ENCODE data around the gene TMTC2.

DNA sequence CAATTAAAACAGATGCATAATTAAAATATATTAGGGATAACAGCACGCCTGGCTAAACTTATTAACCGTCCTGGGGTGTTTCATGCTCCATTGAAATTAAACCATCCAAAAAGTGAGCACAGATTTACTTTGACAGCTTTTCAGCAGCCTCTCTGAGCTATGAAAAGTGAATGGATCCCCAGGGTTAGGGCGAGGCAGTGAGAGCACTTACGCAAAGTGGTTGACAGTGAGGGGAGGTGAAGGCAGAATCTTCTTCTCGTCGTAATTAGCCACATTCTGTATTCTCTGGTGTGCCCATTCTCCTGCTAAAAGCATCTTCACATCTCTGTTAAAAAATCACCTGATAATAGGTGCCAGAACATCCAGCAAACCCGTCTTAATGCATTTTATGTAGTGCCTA is 1.9 kb downstream of the TMTC2 start:
- TF ChIP-seq, protein P1, sequence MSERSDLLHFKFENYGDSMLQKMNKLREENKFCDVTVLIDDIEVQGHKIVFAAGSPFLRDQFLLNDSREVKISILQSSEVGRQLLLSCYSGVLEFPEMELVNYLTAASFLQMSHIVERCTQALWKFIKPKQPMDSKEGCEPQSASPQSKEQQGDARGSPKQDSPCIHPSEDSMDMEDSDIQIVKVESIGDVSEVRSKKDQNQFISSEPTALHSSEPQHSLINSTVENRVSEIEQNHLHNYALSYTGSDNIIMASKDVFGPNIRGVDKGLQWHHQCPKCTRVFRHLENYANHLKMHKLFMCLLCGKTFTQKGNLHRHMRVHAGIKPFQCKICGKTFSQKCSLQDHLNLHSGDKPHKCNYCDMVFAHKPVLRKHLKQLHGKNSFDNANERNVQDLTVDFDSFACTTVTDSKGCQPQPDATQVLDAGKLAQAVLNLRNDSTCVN (tag by site-specific recombination; optimal IDR thresholded peaks at IDR 0.05), result no peak
- TF ChIP-seq ZNF501 (tag by site-specific recombination; IDR thresholded peaks at IDR 0.05) (no peak), ZNF324 (tag by site-specific recombination; IDR thresholded peaks at IDR 0.05) (no peak), CTCF (tag by site-specific recombination; IDR thresholded peaks at IDR 0.05) (no peak), REST (tag by site-specific recombination; IDR thresholded peaks at IDR 0.05) (no peak), ZNF248 (tag by site-specific recombination; IDR thresholded peaks at IDR 0.05) (no peak), SALL2 (tag by site-specific recombination; IDR thresholded peaks at IDR 0.05; ENCODE audit: borderline replicate concordance) (no peak), ZNF311 (tag by site-specific recombination; IDR thresholded peaks at IDR 0.05; ENCODE audit: borderline replicate concordance) (no peak), PRDM10 (tag by site-specific recombination; IDR thresholded peaks at IDR 0.05) (no peak), ZNF670 (tag by site-specific recombination; IDR thresholded peaks at IDR 0.05; ENCODE audit: low read depth) (no peak), ZSCAN16 (tag by site-specific recombination; IDR thresholded peaks at IDR 0.05) (no peak)
